Left ventricle myocardium inferior (tissue), 1 donor: ENCODE measurements around the gene ITGAV. TPM values are rescaled to one million over a fixed set of nuclear protein-coding genes. Genes with fewer than 3 reads are reported as not detected.

ENCODE experiments used
- DNase-seq: peaks from one replicate; pipeline ENCODE4 v3.0.0-alpha.2; 2020
- H3K27ac ChIP-seq: fragments of 200-600 bp; replicated peaks from 2 replicates; pipeline ENCODE4 v1.8.0; 2021
- H3K27me3 ChIP-seq: fragments of 200-600 bp; 2 replicates; pipeline ENCODE4 v1.8.0; 2021; ENCODE audit warnings: low read depth
- H3K36me3 ChIP-seq: fragments of 200-600 bp; 2 replicates; pipeline ENCODE4 v1.8.0; 2021
- H3K4me1 ChIP-seq: fragments of 200-600 bp; 2 replicates; pipeline ENCODE4 v1.8.0; 2021
- H3K4me3 ChIP-seq: fragments of 200-600 bp; 2 replicates; pipeline ENCODE4 v1.8.0; 2021; ENCODE audit warnings: mild to moderate bottlenecking, moderate library complexity
- H3K9me3 ChIP-seq: fragments of 200-600 bp; replicated peaks from 2 replicates; pipeline ENCODE4 v1.8.0; 2021
- intact Hi-C: fragments of 100-400 bp; cut with micrococcal nuclease; formaldehyde crosslinking; loops from one replicate; pipeline ENCODE4 v1.11.0; 2022
- total RNA-seq: library from RNA; stranded (reverse); fragmentation: NEBNext Ultra II Directional; extraction: Animal tissue kit (Norgen Biotek cat#: 25700); gene quantifications from one replicate; pipeline ENCODE4 v1.2.1, GENCODE V29; 2021
- TF ChIP-seq, protein P1 (sequence below): fragments of 200-600 bp; IDR thresholded peaks from 2 replicates; pipeline ENCODE4 v1.8.0; 2021; ENCODE audit warnings: antibody characterized with exemption, mild to moderate bottlenecking, borderline replicate concordance
- donor health status: DM: no; HTN: yes; CAD: no; lungs with severe emphysema.

ITGAV gene
- total RNA-seq, 1 donor from 2014 or later = 178 TPM

DNA sequence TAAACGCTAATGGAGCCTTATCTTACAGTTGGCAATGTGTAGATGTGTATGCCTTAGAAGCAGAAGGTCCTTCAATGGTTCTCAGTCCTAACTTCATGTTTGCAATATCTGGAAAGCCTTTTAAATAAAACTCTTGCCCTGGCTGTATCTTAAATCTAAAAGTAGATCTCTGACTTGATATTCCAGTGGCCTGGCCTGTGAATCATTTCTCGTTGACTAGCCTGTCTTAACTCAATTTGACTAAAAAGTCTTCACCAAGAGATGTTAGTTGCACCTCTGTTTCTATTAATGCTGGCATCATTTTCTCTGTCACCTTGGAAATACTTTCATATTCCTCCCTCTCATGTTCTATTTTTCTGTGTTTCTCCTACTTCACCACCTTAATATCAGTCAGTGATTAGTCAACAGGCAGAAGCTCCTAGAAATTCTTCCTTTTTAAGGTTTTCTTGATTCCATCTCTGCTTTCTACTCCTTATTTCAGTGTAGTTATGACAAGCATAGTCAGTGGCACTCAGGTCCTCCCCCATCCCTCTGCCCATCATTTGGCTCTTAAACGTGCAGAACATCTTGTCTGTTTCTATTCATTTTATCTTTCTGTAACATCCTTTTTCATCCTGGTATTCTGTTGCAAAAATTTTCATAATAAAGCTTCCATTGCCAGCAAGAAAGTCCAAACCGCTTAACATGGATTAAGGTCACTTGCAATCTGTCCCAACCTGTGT, 4.3 kb downstream of the ITGAV start:
- Histone ChIP-seq H3K4me1 (peaks cover 84% of the 10 kb centered on the region), H3K27ac (peak overlapping the region; percentile 97), H3K36me3 (no peaks in the 10 kb centered on the region), H3K4me3 (no peak overlapping the region), H3K9me3 (no peaks in the 10 kb centered on the region), H3K27me3 (no peaks in the 10 kb centered on the region)
- intact Hi-C loops = no loop called here
- TF ChIP-seq, protein P1, sequence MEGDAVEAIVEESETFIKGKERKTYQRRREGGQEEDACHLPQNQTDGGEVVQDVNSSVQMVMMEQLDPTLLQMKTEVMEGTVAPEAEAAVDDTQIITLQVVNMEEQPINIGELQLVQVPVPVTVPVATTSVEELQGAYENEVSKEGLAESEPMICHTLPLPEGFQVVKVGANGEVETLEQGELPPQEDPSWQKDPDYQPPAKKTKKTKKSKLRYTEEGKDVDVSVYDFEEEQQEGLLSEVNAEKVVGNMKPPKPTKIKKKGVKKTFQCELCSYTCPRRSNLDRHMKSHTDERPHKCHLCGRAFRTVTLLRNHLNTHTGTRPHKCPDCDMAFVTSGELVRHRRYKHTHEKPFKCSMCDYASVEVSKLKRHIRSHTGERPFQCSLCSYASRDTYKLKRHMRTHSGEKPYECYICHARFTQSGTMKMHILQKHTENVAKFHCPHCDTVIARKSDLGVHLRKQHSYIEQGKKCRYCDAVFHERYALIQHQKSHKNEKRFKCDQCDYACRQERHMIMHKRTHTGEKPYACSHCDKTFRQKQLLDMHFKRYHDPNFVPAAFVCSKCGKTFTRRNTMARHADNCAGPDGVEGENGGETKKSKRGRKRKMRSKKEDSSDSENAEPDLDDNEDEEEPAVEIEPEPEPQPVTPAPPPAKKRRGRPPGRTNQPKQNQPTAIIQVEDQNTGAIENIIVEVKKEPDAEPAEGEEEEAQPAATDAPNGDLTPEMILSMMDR = no peak
- DNase-seq = no peak

DNA sequence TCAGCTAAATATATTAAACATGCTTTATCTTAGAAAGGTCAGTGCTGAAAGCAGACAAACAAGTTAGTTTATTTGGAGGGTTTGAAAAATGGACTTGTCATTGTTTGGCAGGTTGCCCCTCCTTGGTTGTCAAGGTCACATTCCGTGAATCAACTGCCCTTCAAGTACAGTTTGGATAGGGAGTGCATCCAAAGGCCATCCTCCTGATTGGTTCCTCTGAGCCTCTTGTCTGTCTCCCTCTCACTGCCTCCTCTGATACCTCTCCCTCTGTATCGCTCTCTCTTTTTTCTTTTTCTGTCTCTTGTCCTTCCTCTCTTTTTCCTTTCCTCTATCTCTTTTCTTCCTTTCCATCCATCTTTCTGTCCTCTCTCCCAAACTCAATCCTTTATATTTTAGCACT, 5.4 kb downstream of the ITGAV start:
- Histone ChIP-seq H3K36me3 (no peaks in the 10 kb centered on the region), H3K27me3 (no peaks in the 10 kb centered on the region), H3K27ac (peak overlapping the region; percentile 97), H3K9me3 (no peaks in the 10 kb centered on the region), H3K4me1 (peaks cover 84% of the 10 kb centered on the region), H3K4me3 (no peak overlapping the region)
- no peak for DNase-seq
- intact Hi-C loops = no loop called here
- TF ChIP-seq, protein P1 = no peak

DNA sequence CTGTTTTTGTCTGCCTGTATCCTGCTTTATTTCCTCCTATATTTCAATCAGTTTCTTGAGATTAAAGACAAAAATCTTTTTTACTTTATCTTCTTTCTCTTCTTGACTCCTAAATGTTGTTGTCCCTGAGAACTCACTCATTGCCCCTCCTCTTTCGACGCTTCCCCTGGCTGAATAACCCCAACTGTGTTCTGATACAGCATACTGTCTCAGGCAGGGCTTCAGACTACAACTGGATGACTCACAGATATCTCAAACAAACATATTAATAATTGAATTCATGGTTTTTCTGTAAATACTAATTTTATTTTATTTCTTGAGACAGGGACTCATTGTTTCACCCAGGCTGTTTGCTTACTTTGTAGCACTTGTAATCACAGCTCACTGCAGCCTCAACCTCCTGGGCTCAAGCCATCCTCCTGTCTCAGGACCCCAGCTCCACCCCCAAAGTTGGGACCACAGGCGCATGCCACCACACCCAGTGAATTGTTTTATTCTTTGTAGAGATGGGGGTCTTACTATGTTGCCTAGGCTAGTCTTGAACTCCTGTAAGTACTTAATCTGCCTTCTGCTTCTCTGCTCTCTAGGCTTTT, 9.4 kb downstream of the ITGAV start:
- no peak for DNase-seq
- H3K4me3 ChIP-seq = no peak overlapping the region
- intact Hi-C loops = no loop called here
- TF ChIP-seq, protein P1 = no peak
- H3K27ac ChIP-seq = peak overlapping the region; percentile 21
- peaks cover 21% of the 10 kb centered on the region for H3K36me3 ChIP-seq
- no peaks in the 10 kb centered on the region for H3K9me3 ChIP-seq
- no peaks in the 10 kb centered on the region for H3K27me3 ChIP-seq
- peaks cover 73% of the 10 kb centered on the region for H3K4me1 ChIP-seq

DNA sequence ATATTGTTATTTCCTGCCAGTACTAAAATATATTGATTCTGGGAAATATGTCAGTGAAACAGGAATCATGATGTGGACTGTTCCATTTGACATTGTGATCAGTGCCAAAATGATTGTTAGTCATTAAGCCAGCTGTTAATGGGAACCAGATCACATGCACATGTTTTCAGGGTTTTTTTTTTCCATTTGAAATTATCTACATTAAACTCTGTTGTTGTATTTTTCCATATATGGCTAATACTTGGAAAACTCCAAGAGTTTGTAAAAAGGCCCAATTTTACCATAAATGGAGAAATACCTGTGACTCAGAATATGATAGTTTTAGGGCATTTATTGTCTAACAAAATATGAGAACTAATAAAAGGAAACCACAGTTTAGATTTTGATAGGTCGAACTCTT, 13.4 kb downstream of the ITGAV start:
- no peak for DNase-seq
- H3K9me3 ChIP-seq = no peaks in the 10 kb centered on the region
- peaks cover 25% of the 10 kb centered on the region for H3K36me3 ChIP-seq
- intact Hi-C loops = no loop called here
- H3K27me3 ChIP-seq = no peaks in the 10 kb centered on the region
- no peak overlapping the region for H3K4me3 ChIP-seq
- peak overlapping the region; percentile 85 for H3K27ac ChIP-seq
- H3K4me1 ChIP-seq = peaks cover 68% of the 10 kb centered on the region
- TF ChIP-seq, protein P1 = no peak

DNA sequence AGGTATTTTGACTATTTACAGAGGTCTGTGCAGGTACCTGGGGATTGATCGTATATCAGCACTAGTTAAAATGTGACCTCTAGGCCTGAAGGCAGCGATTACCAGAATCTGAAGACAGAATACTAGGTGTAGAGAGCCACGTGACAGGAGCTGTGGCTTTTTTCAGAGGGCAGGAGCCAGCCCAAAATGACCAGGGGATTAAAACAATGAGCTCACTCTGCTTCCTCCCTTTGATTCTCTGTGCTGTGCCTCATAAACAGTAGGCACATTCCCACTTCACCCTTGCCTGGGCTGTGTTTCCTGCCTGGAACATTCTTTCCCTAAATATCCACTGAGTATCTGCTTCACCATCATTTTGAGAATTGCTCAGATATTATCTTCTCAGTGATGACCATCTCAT, 15.2 kb downstream of the ITGAV start:
- TF ChIP-seq, protein P1 = no peak
- Histone ChIP-seq H3K27me3 (no peaks in the 10 kb centered on the region), H3K9me3 (no peaks in the 10 kb centered on the region), H3K27ac (peak overlapping the region; percentile 85), H3K4me1 (peaks cover 55% of the 10 kb centered on the region), H3K36me3 (peaks cover 25% of the 10 kb centered on the region), H3K4me3 (no peak overlapping the region)
- DNase-seq = no peak
- intact Hi-C loops = no loop called here
